SK-N-SH treated with all-trans-retinoic acid at 6 μM for 48 hours (cell line): ENCODE measurements around the gene CEP250.

Source experiments
- ATAC-seq: fragments of 200-7000 bp; cut with Tn5 transposase; 3 replicates; pipeline ENCODE4 v1.9.1; 2020; ENCODE audit warnings: mild to moderate bottlenecking, moderate library complexity
- ARNTL ChIP-seq: fragments of 450-650 bp; formaldehyde crosslinking; IDR thresholded peaks from 2 replicates; pipeline ENCODE4 v1.5.0; 2020; ENCODE audit warnings: low read depth, mild to moderate bottlenecking, moderate library complexity, borderline replicate concordance
- BACH2 ChIP-seq: fragments of 250-450 bp; sonication (Bioruptor Pico); IDR thresholded peaks from 2 replicates; pipeline ENCODE4 v1.9.0; 2021; ENCODE audit warnings: mild to moderate bottlenecking, borderline replicate concordance
- CREB5 ChIP-seq: fragments of 250-450 bp; sonication (Bioruptor Pico); IDR thresholded peaks from 2 replicates; pipeline ENCODE4 v1.5.1; 2020; ENCODE audit warnings: low read depth, mild to moderate bottlenecking, moderate library complexity
- CSRNP3 ChIP-seq: fragments of 250-450 bp; sonication (Bioruptor Pico); IDR thresholded peaks from 2 replicates; pipeline ENCODE4 v1.5.1; 2021; ENCODE audit warnings: mild to moderate bottlenecking, moderate library complexity
- ESRRG ChIP-seq: fragments of 250-450 bp; sonication (Bioruptor Pico); IDR thresholded peaks from 2 replicates; pipeline ENCODE4 v1.6.1; 2021; ENCODE audit warnings: mild to moderate bottlenecking
- GLIS3 ChIP-seq: fragments of 250-450 bp; sonication (Bioruptor Pico); IDR thresholded peaks from 2 replicates; pipeline ENCODE4 v1.5.0; 2020; ENCODE audit warnings: mild to moderate bottlenecking, moderate library complexity
- ISL1 ChIP-seq: fragments of 250-450 bp; sonication (Bioruptor Pico); IDR thresholded peaks from 2 replicates; pipeline ENCODE4 v2.1.2; 2022; ENCODE audit warnings: mild to moderate bottlenecking, moderate library complexity
- OSR1 ChIP-seq: fragments of 250-450 bp; sonication (Bioruptor Pico); IDR thresholded peaks from 2 replicates; pipeline ENCODE4 v1.8.0; 2022; ENCODE audit warnings: moderate library complexity, mild to moderate bottlenecking, inconsistent platforms
- PATZ1 ChIP-seq: fragments of 250-450 bp; sonication (Bioruptor Pico); IDR thresholded peaks from 2 replicates; pipeline ENCODE4 v1.8.0; 2020; ENCODE audit warnings: mild to moderate bottlenecking, moderate library complexity, borderline replicate concordance
- POU6F1 ChIP-seq: fragments of 250-450 bp; sonication (Bioruptor Pico); IDR thresholded peaks from 2 replicates; pipeline ENCODE4 v1.8.0; 2021; ENCODE audit warnings: low read depth, mild to moderate bottlenecking, moderate library complexity, borderline replicate concordance
- PPARA ChIP-seq: fragments of 250-450 bp; sonication (Bioruptor Pico); IDR thresholded peaks from 2 replicates; pipeline ENCODE4 v1.5.0; 2020; ENCODE audit warnings: mild to moderate bottlenecking, borderline replicate concordance
- RARB ChIP-seq: fragments of 250-450 bp; sonication (Bioruptor Pico); IDR thresholded peaks from 2 replicates; pipeline ENCODE4 v1.8.0; 2021; ENCODE audit warnings: mild to moderate bottlenecking, moderate library complexity
- SNAI2 ChIP-seq: fragments of 250-450 bp; sonication (Bioruptor Pico); IDR thresholded peaks from 2 replicates; pipeline ENCODE4 v1.5.0; 2020; ENCODE audit warnings: mild to moderate bottlenecking, moderate library complexity
- TCF4 ChIP-seq: fragments of 250-450 bp; sonication (Bioruptor Pico); IDR thresholded peaks from 2 replicates; pipeline ENCODE4 v1.8.0; 2021; ENCODE audit warnings: mild to moderate bottlenecking, moderate library complexity, borderline replicate concordance
- TOX ChIP-seq: fragments of 250-450 bp; sonication (Bioruptor Pico); IDR thresholded peaks from 2 replicates; pipeline ENCODE4 v1.8.0; 2021; ENCODE audit warnings: mild to moderate bottlenecking, moderate library complexity, borderline replicate concordance
- TSHZ2 ChIP-seq: fragments of 250-450 bp; sonication (Bioruptor Pico); IDR thresholded peaks from 2 replicates; pipeline ENCODE4 v1.5.0; 2020; ENCODE audit warnings: mild to moderate bottlenecking, moderate library complexity
- ZC3H10 ChIP-seq: fragments of 250-450 bp; sonication (Bioruptor Pico); IDR thresholded peaks from 2 replicates; pipeline ENCODE4 v1.5.1; 2021; ENCODE audit warnings: mild to moderate bottlenecking, moderate library complexity
- ZFP3 ChIP-seq: fragments of 250-450 bp; sonication (Bioruptor Pico); IDR thresholded peaks from 2 replicates; pipeline ENCODE4 v1.5.0; 2020; ENCODE audit warnings: mild to moderate bottlenecking, moderate library complexity
- ZFP30 ChIP-seq: fragments of 450-650 bp; formaldehyde crosslinking; IDR thresholded peaks from 2 replicates; pipeline ENCODE4 v1.5.0; 2022; ENCODE audit warnings: mild to moderate bottlenecking, moderate library complexity
- ZNF565 ChIP-seq: fragments of 450-650 bp; formaldehyde crosslinking; conservative IDR thresholded peaks from 2 replicates; pipeline ENCODE4 v1.5.0; 2020; ENCODE audit warnings: low read depth, mild to moderate bottlenecking, moderate library complexity
- ZNF70 ChIP-seq: fragments of 450-650 bp; formaldehyde crosslinking; IDR thresholded peaks from 2 replicates; pipeline ENCODE4 v1.5.0; 2020; ENCODE audit warnings: mild to moderate bottlenecking, moderate library complexity
- ZNF8 ChIP-seq: fragments of 450-650 bp; formaldehyde crosslinking; IDR thresholded peaks from 2 replicates; pipeline ENCODE4 v1.5.0; 2020; ENCODE audit warnings: mild to moderate bottlenecking, moderate library complexity

Gene CEP250

GRCh38 chr20:35523298-35523888, 68.0 kb downstream of the CEP250 start:
- no peak for TF ChIP-seq ZC3H10
- TF ChIP-seq ESRRG (CRISPR knock-in tag) = no peak
- no peak for TF ChIP-seq TSHZ2 (CRISPR knock-in tag)
- no peak for TF ChIP-seq PATZ1 (CRISPR knock-in tag)
- TF ChIP-seq ZNF565 = no peak
- no peak for TF ChIP-seq ISL1 (CRISPR knock-in tag)
- no peak for TF ChIP-seq ZFP30 (CRISPR knock-in tag)
- no peak for TF ChIP-seq OSR1 (CRISPR knock-in tag)
- TF ChIP-seq RARB (CRISPR knock-in tag) = no peak
- no peak for TF ChIP-seq POU6F1 (CRISPR knock-in tag)
- TF ChIP-seq PPARA = no peak
- no peak for TF ChIP-seq ZNF70 (CRISPR knock-in tag)
- no peak for TF ChIP-seq TCF4 (CRISPR knock-in tag)
- no peak for TF ChIP-seq SNAI2 (CRISPR knock-in tag)
- TF ChIP-seq BACH2 (CRISPR knock-in tag) = no peak
- TF ChIP-seq CSRNP3 (CRISPR knock-in tag) = no peak
- peak; percentile 83 for ATAC-seq

GRCh38 chr20:35525639-35526038, 70.2 kb downstream of the CEP250 start:
- TF ChIP-seq TCF4 (CRISPR knock-in tag) = no peak
- no peak for TF ChIP-seq ZFP30 (CRISPR knock-in tag)
- no peak for TF ChIP-seq TOX (CRISPR knock-in tag)
- no peak for TF ChIP-seq CREB5 (CRISPR knock-in tag)
- TF ChIP-seq ISL1 (CRISPR knock-in tag) = no peak
- TF ChIP-seq BACH2 (CRISPR knock-in tag) = no peak
- no peak for TF ChIP-seq CSRNP3 (CRISPR knock-in tag)
- TF ChIP-seq ARNTL = no peak
- no peak for TF ChIP-seq RARB (CRISPR knock-in tag)
- TF ChIP-seq SNAI2 (CRISPR knock-in tag) = no peak
- TF ChIP-seq GLIS3 (CRISPR knock-in tag) = no peak
- TF ChIP-seq ZNF8 (CRISPR knock-in tag) = no peak
- TF ChIP-seq PPARA = no peak
- TF ChIP-seq ZC3H10 = no peak
- no peak for TF ChIP-seq ZFP3 (CRISPR knock-in tag)
- no peak for TF ChIP-seq ZNF565
- no peak for TF ChIP-seq ZNF70 (CRISPR knock-in tag)
- ATAC-seq = no peak
